Measurements from ENCODE around the gene PRCC.

GRCh38 chr1:156804572-156805243, 37.4 kb downstream of the PRCC start:
- TF ChIP-seq, protein P1, sequence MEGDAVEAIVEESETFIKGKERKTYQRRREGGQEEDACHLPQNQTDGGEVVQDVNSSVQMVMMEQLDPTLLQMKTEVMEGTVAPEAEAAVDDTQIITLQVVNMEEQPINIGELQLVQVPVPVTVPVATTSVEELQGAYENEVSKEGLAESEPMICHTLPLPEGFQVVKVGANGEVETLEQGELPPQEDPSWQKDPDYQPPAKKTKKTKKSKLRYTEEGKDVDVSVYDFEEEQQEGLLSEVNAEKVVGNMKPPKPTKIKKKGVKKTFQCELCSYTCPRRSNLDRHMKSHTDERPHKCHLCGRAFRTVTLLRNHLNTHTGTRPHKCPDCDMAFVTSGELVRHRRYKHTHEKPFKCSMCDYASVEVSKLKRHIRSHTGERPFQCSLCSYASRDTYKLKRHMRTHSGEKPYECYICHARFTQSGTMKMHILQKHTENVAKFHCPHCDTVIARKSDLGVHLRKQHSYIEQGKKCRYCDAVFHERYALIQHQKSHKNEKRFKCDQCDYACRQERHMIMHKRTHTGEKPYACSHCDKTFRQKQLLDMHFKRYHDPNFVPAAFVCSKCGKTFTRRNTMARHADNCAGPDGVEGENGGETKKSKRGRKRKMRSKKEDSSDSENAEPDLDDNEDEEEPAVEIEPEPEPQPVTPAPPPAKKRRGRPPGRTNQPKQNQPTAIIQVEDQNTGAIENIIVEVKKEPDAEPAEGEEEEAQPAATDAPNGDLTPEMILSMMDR (IDR thresholded peaks at IDR 0.05): no peak
- TF ChIP-seq EP300 (IDR thresholded peaks at IDR 0.05): no peak
- no peak for TF ChIP-seq POLR2A (IDR thresholded peaks at IDR 0.05)
